ENCODE data around the gene TECTA. TPM values are rescaled to one million over a fixed set of nuclear protein-coding genes. Genes with fewer than 3 reads are reported as not detected.
"Not testable (repeated sequence)": the region's sequence is repeated elsewhere in the genome, so short reads cannot be mapped to it uniquely, and the experiment has no call there.

The TECTA gene
- total RNA-seq, 1 donor from 2014 or later = 0.75 TPM

GRCh38 chr11:121154486-121155314 is 53.7 kb downstream of the TECTA start:
- no peak for TF ChIP-seq CTCF (IDR thresholded peaks at IDR 0.05)
- DNase-seq (ENCODE audit: low spot score) = no peak
- Mint-ChIP-seq H3K36me3 (ENCODE audit: low read depth) (no peaks in the 10 kb centered on the region), H3K4me1 (ENCODE audit: low read depth) (no peaks in the 10 kb centered on the region), H3K4me3 (ENCODE audit: unreplicated experiment) (no peak overlapping the region), H3K27ac (ENCODE audit: unreplicated experiment) (no peak overlapping the region), H3K27me3 (ENCODE audit: low read depth) (no peaks in the 10 kb centered on the region), H3K9me3 (ENCODE audit: low read depth) (no peaks in the 10 kb centered on the region)

GRCh38 chr11:121157756-121158155 is 56.7 kb downstream of the TECTA start:
- no peak for DNase-seq (ENCODE audit: low spot score)
- Mint-ChIP-seq H3K27me3 (ENCODE audit: low read depth) (no peaks in the 10 kb centered on the region), H3K4me1 (ENCODE audit: low read depth) (no peaks in the 10 kb centered on the region), H3K36me3 (ENCODE audit: low read depth) (no peaks in the 10 kb centered on the region), H3K27ac (ENCODE audit: unreplicated experiment) (no peak overlapping the region), H3K4me3 (ENCODE audit: unreplicated experiment) (no peak overlapping the region), H3K9me3 (ENCODE audit: low read depth) (no peaks in the 10 kb centered on the region)
- no peak for TF ChIP-seq CTCF (IDR thresholded peaks at IDR 0.05)

GRCh38 chr11:121159741-121160140 is 58.7 kb downstream of the TECTA start:
- Mint-ChIP-seq H3K27ac (ENCODE audit: unreplicated experiment) (no peak overlapping the region), H3K4me3 (ENCODE audit: unreplicated experiment) (no peak overlapping the region), H3K9me3 (ENCODE audit: low read depth) (no peaks in the 10 kb centered on the region), H3K36me3 (ENCODE audit: low read depth) (no peaks in the 10 kb centered on the region), H3K4me1 (ENCODE audit: low read depth) (no peaks in the 10 kb centered on the region), H3K27me3 (ENCODE audit: low read depth) (no peaks in the 10 kb centered on the region)
- no peak for DNase-seq (ENCODE audit: low spot score)
- TF ChIP-seq CTCF (IDR thresholded peaks at IDR 0.05) = no peak

- Mint-ChIP-seq H3K4me1 (ENCODE audit: low read depth) (no peaks in the 10 kb centered on the region), H3K36me3 (ENCODE audit: low read depth) (no peaks in the 10 kb centered on the region), H3K4me3 (ENCODE audit: unreplicated experiment) (no peak overlapping the region), H3K27ac (ENCODE audit: unreplicated experiment) (no peak overlapping the region), H3K27me3 (ENCODE audit: low read depth) (no peaks in the 10 kb centered on the region), H3K9me3 (ENCODE audit: low read depth) (no peaks in the 10 kb centered on the region)
- no peak for TF ChIP-seq CTCF (IDR thresholded peaks at IDR 0.05)
- DNase-seq (ENCODE audit: low spot score) = no peak
Observed at GRCh38 chr11:121161349-121161917, 60.4 kb downstream of the TECTA start.

- Mint-ChIP-seq H3K36me3 (ENCODE audit: low read depth) (no peaks in the 10 kb centered on the region), H3K9me3 (ENCODE audit: low read depth) (no peaks in the 10 kb centered on the region), H3K27ac (ENCODE audit: unreplicated experiment) (no peak overlapping the region), H3K27me3 (ENCODE audit: low read depth) (no peaks in the 10 kb centered on the region), H3K4me1 (ENCODE audit: low read depth) (no peaks in the 10 kb centered on the region), H3K4me3 (ENCODE audit: unreplicated experiment) (no peak overlapping the region)
- DNase-seq (ENCODE audit: low spot score) = no peak
- TF ChIP-seq CTCF (IDR thresholded peaks at IDR 0.05) = no peak
Observed at GRCh38 chr11:121163658-121164308, 62.7 kb downstream of the TECTA start.

GRCh38 chr11:121177629-121178028 is 76.6 kb downstream of the TECTA start:
- H3K4me1 Mint-ChIP-seq (ENCODE audit: low read depth); H3K4me3 Mint-ChIP-seq (ENCODE audit: unreplicated experiment); H3K36me3 Mint-ChIP-seq (ENCODE audit: low read depth); H3K27ac Mint-ChIP-seq (ENCODE audit: unreplicated experiment); DNase-seq (ENCODE audit: low spot score); H3K27me3 Mint-ChIP-seq (ENCODE audit: low read depth): not testable (repeated sequence)
- H3K9me3 Mint-ChIP-seq (ENCODE audit: low read depth) = peaks cover 44% of the 10 kb centered on the region

Data from chondrocyte (in vitro differentiated cells).